Kidney (tissue), 14 donors: ENCODE measurements around the gene CDK14. TPM values are rescaled to one million over a fixed set of nuclear protein-coding genes. Genes with fewer than 3 reads are reported as not detected.

Experiments used
- DNase-seq, 5 donors: peaks; one replicate each; pipeline ENCODE4 v3.0.0-alpha.2; 2013 to 2020
- FAIRE-seq: peaks from 2 replicates; lab custom pipeline; 2012; peaks lifted over from hg19 to GRCh38; lab: Jason Lieb, UNC
- H3K27ac ChIP-seq, 2 donors: one replicate each; pipeline ENCODE4 v1.7.0; 2013; ENCODE audit warnings: low read depth in 2 of 2, low read length in 2 of 2, inconsistent platforms in 1 of 2
- H3K27me3 ChIP-seq: one replicate; pipeline ENCODE4 v1.7.1; 2013; ENCODE audit warnings: low read length, inconsistent platforms; ENCODE audit not compliant: control insufficient read depth, insufficient read depth
- H3K36me3 ChIP-seq, 3 donors: one replicate each; pipeline versions ENCODE4 v1.7.0 to v1.7.1; 2013; ENCODE audit warnings: low read length in 3 of 3, control low read depth in 1 of 3, inconsistent platforms in 1 of 3; ENCODE audit not compliant: insufficient read depth in 3 of 3, control insufficient read depth in 2 of 3
- H3K4me1 ChIP-seq, 3 donors: one replicate each; pipeline versions ENCODE4 v1.7.0 to v1.7.1; 2013; ENCODE audit warnings: low read length in 3 of 3, inconsistent platforms in 1 of 3, low read depth in 1 of 3; ENCODE audit not compliant: control insufficient read depth in 2 of 3, insufficient read depth in 2 of 3
- H3K4me3 ChIP-seq, 3 donors: one replicate each; pipeline versions ENCODE4 v1.7.0 to v1.8.1; 2013; ENCODE audit warnings: low read length in 3 of 3, control low read depth in 1 of 3, inconsistent platforms in 1 of 3
- H3K9ac ChIP-seq, 3 donors: one replicate each; pipeline versions ENCODE4 v1.7.0 to v1.7.1; 2013; ENCODE audit warnings: low read length in 3 of 3, control low read depth in 1 of 3, inconsistent platforms in 1 of 3
- H3K9me3 ChIP-seq, 3 donors: one replicate each; pipeline versions ENCODE4 v1.7.0 to v1.7.1; 2013; ENCODE audit warnings: low read length in 3 of 3, control low read depth in 1 of 3, inconsistent platforms in 1 of 3; ENCODE audit not compliant: control insufficient read depth in 2 of 3, insufficient read depth in 1 of 3
- CTCF ChIP-seq: IDR thresholded peaks from 3 replicates; pipeline ENCODE4 v1.5.1; 2012; ENCODE audit warnings: mild to moderate bottlenecking, moderate library complexity, borderline replicate concordance; ENCODE audit not compliant: insufficient read depth; ENCODE audit errors: extremely low read depth
- intact Hi-C: fragments of 100-400 bp; cut with DNase I; formaldehyde crosslinking; loops from one replicate; pipeline ENCODE4 v1.11.1; 2022
- polyA plus RNA-seq: library from polyadenylated mRNA; stranded (reverse); fragments of 350-450 nt; fragmentation: Illumina TruSeq; extraction: RNeasy Lipid Tissue Mini Kit (QIAGEN cat#74804); gene quantifications from one replicate; pipeline ENCODE4 v1.2.3, GENCODE V29; 2014; ENCODE audit warnings: low read depth, low replicate concordance; ENCODE audit not compliant: insufficient read depth
- total RNA-seq: library from RNA; stranded (reverse); fragmentation: NEBNext Ultra II Directional; extraction: Animal tissue kit (Norgen Biotek cat#: 25700); gene quantifications from one replicate; pipeline ENCODE4 v1.2.1, GENCODE V29; 2021
- donor health status: control.
- donor health status: control.
- donor health status: control.
- donor health status: control.
- donor health status: control.
- donor health status: DM: yes; HTN: yes; CAD: no.
- donor health status: Normal renal cell carcinoma (clear cell type).

The CDK14 gene
- total and polyA plus RNA-seq, 2 donors from 2014 or later: 11.9 to 33.9 TPM

DNA sequence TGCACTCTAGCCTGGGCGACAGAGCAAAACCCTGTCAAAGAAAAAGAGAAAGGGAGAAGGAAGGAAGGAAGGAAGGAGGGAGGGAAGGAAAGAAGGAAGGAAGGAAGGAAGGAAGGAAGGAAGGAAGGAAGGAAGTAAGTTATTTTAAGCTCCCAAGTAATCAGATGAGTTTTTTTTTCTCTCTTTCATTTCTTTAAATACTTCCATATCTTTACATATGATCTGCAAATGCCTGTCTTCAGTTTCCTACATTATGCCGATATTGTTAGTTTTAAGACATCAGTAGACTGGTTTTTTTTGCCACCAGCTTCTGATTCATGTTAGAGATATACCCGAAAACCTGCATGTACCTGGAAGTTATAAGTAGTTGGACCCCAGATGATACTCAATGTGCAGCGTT is 495.5 kb downstream of the CDK14 start:
- Histone ChIP-seq H3K27ac (no peak overlapping the region), H3K4me1 (no peaks in the 10 kb centered on the region), H3K9me3 (no peaks in the 10 kb centered on the region), H3K9ac (no peak overlapping the region), H3K4me3 (no peak overlapping the region), H3K36me3 (no peaks in the 10 kb centered on the region), H3K27me3 (no peaks in the 10 kb centered on the region)
- DNase-seq (no peak), FAIRE-seq (no peak)
- intact Hi-C loops: no loop called here
- TF ChIP-seq CTCF: no peak

GRCh38 chr7:91093181-91093580 is 497.1 kb downstream of the CDK14 start:
- TF ChIP-seq CTCF: no peak
- intact Hi-C loops: no loop called here
- H3K9me3 ChIP-seq: no peaks in the 10 kb centered on the region
- no peaks in the 10 kb centered on the region for H3K36me3 ChIP-seq
- no peak for DNase-seq
- H3K4me1 ChIP-seq: no peaks in the 10 kb centered on the region
- no peaks in the 10 kb centered on the region for H3K27me3 ChIP-seq
- no peak overlapping the region for H3K4me3 ChIP-seq
- no peak for FAIRE-seq
- H3K9ac ChIP-seq: no peak overlapping the region
- no peak overlapping the region for H3K27ac ChIP-seq

DNA sequence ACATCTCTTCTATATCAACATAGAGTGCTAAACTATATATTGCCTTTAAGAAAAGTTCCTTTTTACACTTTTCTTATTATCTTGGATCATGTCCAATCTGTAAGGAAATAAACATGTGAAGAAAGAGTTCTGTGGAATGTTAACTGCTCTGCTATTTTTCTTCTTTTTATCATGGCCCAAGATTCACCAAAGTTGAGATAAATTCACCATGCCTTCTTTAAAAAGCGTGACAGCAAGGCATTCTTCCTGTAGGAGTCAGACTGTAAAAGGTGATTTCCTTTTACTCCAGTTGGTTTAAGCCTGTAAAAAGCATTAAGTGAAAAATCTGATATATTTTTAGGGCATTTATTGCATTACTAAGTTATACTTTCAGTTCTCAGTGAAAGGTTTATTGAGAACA is 502.4 kb downstream of the CDK14 start:
- Histone ChIP-seq H3K9ac (no peak overlapping the region), H3K27ac (no peak overlapping the region), H3K4me1 (peaks cover 0 to 5% (median 4%) of the 10 kb centered on the region in 3 donors), H3K27me3 (no peaks in the 10 kb centered on the region), H3K36me3 (no peaks in the 10 kb centered on the region), H3K9me3 (no peaks in the 10 kb centered on the region), H3K4me3 (no peak overlapping the region)
- intact Hi-C loops: no loop called here
- FAIRE-seq (no peak), DNase-seq (peak in 1 of 5 donors; percentile 9)
- no peak for TF ChIP-seq CTCF

DNA sequence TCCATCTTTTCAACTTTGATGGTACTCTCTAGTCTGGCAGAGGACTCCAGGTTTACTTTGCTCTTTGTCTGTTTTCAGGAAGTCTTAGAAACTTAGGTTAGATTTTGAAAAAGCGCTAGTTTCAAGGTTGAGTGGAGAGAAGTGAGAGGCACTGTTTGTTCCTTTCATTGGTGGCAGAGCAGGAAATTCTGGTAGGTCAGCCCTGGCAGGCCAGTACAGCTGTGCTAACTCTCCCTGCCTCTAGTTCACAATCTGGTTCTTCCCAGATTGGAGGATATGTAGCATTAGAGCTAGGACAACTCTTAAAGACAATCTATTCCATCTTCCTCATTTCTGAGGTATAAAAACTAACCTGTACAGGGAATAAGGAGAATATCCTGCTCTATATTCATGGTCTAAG is 507.2 kb downstream of the CDK14 start:
- FAIRE-seq (no peak), DNase-seq (peak in 1 of 5 donors; percentile 42)
- Histone ChIP-seq H3K9ac (no peak overlapping the region), H3K9me3 (no peaks in the 10 kb centered on the region), H3K27me3 (no peaks in the 10 kb centered on the region), H3K36me3 (no peaks in the 10 kb centered on the region), H3K4me1 (peaks cover 0 to 5% (median 4%) of the 10 kb centered on the region in 3 donors), H3K27ac (no peak overlapping the region), H3K4me3 (no peak overlapping the region)
- intact Hi-C loops: no loop called here
- no peak for TF ChIP-seq CTCF
